HG03045 (cell line): Measurements from ENCODE around the gene PPM1M.

Experiments used
- ATAC-seq: cut with Tn5 transposase; IDR thresholded peaks from one replicate; pipeline ENCODE4 v1.9.1; 2021; ENCODE audit warnings: mild to moderate bottlenecking, moderate library complexity; ENCODE audit not compliant: unreplicated experiment

PPM1M gene

DNA sequence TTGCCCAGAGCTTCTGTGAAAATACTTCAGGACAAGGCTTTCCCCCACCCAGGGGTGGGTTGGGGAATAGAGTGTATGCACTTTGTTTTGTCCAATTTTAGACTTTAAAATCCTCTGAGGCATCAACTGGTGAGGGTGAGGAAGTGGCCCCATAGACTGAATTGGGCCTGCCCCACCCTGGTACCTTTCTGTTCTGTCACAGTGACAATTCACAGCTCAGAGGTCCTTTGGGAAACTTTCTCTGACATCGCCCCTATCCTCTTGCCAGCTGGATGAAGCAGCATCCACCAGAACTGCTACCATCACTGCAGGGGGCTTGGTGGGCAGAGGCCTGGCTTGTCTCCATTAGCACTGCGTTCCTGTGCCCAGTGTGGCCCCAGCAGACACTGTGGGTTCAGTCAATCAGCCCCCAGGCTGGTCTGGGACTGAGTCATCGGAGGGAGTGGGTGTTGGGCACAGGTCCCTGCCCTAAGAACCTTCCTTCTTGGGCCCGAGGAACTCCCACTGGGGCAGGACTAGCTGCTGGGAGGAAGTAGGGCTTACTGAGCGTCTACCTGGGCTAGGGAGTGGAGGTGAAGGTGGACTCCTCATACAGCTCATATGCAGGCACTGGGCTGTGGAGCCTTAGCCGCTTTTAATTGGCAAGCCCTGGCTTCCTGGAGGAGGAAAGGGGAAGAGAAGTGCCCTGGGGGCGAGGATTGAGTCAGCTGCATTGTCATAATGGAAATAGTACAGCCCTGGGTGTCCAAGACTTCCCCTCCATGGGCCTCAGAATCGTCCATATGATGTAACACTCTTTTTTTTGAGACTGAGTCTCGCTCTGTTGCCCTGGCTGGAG is 1.5 kb upstream of the PPM1M start:
- no peak for ATAC-seq

DNA sequence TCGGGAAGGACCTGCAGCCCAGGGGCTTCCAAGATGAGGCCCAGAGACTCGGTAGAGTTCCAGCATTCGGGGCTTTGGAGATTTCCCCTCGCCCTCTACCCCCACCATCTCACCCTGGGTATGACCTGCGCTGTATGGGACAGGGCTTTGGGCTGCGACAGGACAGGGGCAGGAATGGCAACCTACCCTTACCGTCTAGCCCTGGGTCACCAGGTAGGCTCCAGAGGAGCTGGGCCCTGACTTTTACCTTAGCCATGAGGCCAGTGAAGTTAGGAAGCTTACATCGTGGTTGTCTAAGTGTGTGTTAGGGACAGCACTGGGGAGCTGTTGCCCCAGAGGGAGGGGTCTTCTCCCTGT is 683 bp downstream of the PPM1M start:
- no peak for ATAC-seq

GRCh38 chr3:52246728-52247408 is 1.3 kb downstream of the PPM1M start:
- ATAC-seq: no peak

- ATAC-seq: no peak
Measured at GRCh38 chr3:52247409-52248164, 2.0 kb downstream of the PPM1M start.

DNA sequence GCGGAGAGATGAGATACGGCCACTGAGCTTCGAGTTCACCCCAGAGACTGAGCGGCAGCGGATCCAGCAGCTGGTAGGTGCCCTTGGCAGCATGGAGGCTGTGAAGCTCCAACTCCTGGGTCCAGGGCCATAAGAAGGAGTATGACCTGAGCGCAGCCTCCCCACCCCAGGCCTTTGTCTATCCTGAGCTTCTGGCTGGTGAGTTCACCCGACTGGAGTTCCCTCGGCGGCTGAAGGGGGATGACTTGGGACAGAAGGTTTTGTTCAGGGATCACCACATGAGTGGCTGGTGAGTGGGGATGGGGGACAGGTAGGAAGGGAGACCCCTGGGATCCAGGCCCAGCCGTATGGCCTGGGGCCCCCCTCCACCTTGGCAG is 2.6 kb downstream of the PPM1M start:
- ATAC-seq: no peak

DNA sequence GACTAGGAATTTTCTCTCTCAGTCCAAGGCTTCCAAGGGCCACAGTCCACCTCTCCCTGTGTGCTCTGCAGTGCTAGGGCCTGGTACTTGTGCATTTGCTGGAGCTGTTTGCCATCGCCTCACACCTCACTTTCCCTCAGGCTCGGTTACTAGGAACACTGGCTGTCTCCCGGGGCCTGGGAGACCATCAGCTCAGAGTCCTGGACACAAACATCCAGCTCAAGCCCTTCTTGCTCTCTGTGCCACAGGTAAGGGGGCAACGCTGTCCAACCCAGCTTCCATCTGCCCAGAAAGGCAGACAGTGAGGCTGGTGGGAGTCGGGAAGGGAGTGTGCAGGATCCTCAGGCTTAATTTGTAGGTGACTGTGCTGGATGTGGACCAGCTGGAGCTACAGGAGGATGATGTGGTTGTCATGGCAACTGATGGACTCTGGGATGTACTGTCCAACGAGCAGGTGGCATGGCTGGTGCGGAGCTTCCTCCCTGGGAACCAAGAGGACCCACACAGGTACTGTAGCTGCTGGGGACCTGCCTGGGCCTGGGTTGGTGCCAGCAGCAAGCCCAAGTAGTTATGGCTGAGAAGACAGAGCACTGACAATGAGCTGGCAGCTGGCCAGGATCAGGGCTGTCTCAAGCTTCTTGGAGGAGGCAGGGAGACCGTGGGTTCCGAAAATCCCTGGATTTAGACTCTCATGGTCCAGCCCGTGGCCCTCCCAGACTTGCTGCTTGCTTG is 3.4 kb downstream of the PPM1M start:
- no peak for ATAC-seq

GRCh38 chr3:52249683-52250082 is 4.1 kb downstream of the PPM1M start:
- ATAC-seq: no peak

- no peak for ATAC-seq
Measured at GRCh38 chr3:52250122-52250521, 4.6 kb downstream of the PPM1M start.

DNA sequence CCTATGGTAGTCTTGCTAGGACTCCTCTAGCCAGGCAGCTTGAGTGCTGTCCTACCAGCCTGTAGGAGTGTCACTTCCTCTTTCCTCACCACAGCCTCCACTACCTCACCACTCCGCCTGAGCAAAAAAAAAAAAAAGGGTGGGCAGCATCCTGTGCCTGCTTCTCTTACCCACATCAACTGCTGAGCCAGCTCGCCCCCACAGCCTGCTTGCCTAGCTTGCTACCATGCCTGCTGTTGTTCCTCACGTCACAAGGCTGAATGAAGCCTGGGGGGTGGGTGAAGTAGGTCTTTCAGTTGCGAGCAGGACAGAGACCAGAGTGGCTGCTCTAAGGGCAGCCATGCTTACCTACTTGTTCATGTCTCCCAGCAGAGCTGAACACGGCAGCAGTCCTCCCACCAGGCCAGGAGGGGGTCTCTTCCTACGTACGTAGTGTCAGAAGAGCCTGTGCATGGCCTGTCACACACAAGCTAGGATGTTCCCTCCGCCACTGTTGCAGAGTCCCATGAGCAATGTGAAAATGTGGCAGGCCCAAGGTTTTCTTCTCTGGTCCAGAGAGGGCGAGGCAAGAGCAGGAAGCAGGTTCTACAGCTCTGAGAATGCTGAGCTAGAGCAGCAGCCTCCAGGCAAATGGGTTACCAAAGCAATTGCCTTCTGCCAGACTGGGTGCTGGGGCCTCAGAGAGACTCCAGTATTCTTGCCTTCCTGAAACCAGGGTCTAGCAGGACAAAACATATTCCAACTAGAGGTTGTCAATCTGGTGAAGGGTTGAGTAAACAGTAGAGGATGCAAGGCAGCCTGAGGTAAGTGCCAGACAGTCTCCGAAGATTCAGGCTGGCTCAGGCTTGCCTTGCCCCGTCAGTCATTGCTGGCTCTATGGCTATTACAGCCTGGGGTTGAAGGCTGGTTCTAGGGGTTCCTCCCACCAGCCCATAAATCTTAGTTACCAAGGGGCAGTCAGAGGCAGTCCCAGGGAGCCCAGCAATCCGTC is 8.1 kb downstream of the PPM1M start:
- ATAC-seq: peak; percentile 84

- no peak for ATAC-seq
Measured at GRCh38 chr3:52254608-52255007, 9.0 kb downstream of the PPM1M start.

GRCh38 chr3:52256159-52256558 is 10.6 kb downstream of the PPM1M start:
- ATAC-seq: no peak

DNA sequence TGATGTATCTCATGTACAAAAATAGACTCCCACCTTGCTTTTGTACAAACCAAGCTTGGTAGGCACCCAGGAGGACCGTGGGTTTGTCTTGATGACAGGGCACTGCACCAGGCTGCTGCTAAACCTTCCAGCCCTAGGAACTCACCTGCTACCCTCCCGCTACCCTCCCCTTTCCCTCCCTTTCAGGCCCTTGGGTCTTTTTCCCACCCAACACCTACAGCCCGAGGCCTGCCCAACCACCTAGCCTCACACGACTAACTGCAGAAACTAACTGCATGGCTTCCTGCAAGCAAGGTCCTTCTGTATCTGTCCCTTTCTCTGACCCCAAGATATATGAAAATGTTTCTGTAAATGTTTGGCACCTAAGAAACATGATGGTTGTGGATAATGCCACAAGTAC is 11.1 kb downstream of the PPM1M start:
- ATAC-seq: no peak

GRCh38 chr3:52257911-52258310 is 12.4 kb downstream of the PPM1M start:
- ATAC-seq: no peak

DNA sequence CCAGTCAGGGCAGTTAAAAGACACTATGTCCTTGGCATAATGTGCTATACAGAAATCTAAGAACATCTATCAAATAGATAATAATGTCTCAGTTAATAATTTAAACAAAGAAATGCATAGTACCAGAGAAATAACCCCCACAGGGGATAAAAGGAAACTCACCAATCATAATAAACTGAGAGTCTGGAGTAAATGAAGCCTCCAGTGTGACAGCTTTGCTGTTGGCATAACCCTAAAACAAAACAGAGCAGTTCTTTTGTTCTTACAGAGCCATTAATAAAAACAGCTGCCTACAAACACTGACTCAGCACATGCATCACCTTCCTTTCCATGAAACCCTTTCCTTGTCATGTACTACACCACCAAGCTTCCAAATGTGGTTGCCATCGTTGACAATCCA is 13.5 kb downstream of the PPM1M start:
- ATAC-seq: no peak

DNA sequence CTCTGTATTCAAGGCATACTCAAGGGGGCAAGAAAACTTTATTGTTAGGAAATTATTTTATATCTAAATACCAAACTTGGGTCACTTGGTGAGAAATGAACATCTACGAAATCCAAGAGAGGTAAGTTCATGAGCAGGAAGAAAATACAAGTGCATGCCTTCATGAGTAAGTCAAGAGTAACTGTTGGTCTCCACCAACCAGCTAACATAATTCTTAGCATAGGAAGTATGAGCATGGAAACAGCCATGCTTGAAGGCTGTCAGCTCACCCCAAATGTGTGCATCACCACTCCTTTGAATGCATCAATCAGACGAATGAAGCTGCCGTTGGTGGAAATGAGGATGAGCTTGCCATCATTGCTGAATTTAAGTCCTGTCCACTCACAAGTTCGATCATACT is 13.9 kb downstream of the PPM1M start:
- ATAC-seq: no peak

DNA sequence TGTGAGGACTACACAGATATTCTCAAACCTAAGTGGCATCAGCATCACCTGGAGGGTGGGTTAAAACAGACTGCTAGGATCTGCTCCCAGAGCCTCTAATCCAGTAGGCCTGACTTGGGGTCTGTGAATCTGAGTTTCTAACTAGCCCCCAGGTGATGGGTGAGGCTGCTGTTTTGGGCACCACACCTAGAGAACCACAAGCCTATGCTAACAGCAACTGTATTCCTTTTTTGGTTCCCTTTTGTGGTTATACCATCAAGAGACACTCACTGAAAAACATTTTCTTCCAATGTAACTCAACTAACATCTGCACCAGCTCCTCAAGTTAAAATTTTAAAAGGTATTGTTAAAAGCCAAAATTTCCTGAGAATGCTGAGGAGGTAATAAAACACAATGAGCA is 16.9 kb downstream of the PPM1M start:
- no peak for ATAC-seq

- no peak for ATAC-seq
Measured at GRCh38 chr3:52265387-52265786, 19.8 kb downstream of the PPM1M start.

- no peak for ATAC-seq
Measured at GRCh38 chr3:52268036-52268435, 22.5 kb downstream of the PPM1M start.

DNA sequence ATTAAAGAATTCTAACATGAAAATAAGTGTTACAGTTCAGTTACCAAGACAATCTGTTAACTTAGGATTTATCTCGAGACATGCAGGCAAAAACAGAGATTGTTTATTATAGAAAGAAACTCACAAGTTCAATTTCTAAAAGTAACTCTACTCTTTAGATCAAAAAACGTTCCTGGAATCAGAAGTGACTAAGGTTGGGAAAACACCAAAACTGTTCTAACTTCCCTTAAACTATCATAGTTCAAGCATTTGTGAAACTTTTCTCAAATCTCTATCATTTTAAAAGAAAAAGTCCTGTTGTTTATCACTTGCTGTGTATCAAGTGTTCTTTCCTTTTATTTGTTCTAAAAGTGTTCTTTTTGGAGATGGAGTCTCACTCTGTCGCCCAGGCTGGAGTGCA is 24.2 kb downstream of the PPM1M start:
- no peak for ATAC-seq

GRCh38 chr3:52270252-52270754 is 24.7 kb downstream of the PPM1M start:
- no peak for ATAC-seq
